HG03378 (cell line): ENCODE data around the gene LRP1B.
"Not testable (repeated sequence)": the region's sequence is repeated elsewhere in the genome, so short reads cannot be mapped to it uniquely, and the experiment has no call there.

Source experiments
- ATAC-seq: cut with Tn5 transposase; IDR thresholded peaks from one replicate; pipeline ENCODE4 v1.9.1; 2021; ENCODE audit warnings: mild to moderate bottlenecking, moderate library complexity; ENCODE audit not compliant: unreplicated experiment

The LRP1B gene

DNA sequence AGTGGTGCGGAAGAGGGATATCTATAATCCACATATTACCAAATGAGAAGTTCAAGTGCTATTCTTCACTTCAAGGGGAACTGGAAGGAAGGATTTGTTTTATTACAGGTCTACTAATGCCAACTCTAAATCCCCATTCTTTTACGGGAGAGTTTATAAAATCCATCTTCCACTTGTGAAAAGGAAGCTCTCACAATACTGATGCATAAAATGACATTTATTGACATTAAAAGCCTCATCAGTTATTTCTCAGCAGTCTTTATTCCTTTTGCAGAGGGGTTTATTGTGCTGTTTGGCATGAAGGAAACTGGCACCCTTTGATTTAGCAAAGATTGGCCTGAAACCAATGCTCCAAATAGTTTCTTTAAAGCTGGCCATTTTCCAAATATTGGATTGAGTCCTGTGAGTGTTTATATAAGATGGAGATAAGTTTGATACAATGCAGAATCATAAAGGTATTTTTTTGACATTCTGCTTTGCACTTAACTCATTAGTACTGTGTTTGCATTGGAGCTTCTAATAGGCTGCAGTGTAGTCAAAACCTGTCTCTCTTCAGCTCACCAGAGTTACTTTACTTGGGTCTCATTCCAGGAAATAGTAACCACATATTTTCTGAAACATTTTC, 26.6 kb downstream of the LRP1B start:
- no peak for ATAC-seq

DNA sequence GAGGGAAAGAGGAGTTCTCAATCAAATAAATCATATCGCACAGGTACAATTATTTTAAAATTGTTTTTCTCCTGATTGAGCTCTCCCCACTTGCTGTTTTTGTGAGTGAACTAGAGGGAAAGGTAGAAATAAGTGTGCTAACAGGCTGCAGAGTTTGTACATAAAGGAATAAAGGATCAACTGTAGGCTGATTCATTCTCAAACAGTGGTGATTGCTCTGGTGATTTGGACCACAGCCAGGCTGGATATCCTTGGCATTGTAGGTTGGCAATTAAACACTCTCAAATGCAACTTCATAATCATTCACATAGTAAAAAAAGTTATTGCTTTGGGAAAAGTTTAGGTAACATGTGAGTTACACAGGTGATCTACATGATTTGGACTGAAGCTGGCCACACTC, 29.8 kb downstream of the LRP1B start:
- ATAC-seq, result no peak

DNA sequence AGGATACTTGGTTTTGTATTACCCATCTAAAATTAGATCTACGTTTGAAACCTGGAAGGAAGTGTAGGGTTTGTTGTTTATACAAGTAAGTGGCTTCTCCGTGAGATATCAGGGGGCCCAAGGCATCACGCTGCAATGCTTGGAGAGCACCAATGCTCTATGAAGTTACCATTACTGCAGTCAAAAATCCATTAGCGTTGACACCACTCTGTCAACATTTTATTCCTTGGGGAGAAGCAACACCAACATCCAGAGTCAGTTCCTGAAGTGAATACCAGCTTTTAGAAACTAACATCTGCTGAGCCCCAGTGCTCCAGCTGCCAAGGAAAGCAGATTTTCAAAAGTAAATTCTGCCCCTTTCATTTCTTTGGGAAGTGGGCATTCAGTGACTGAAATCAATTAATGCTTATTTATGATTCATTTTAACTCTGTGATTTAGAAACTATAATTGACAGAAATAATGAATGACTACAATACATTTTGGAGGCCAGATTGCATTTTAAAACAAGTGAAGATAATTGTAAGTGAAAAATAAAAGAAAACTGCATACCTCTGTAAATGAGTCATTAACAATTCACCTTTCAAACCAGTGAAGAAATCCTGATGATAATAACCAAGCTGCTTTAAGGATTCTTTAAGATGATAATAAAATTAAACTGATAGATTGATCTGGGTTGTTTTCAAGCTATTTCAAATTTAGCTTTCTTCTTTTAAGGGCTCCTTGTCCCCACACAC, 30.5 kb downstream of the LRP1B start:
- no peak for ATAC-seq

DNA sequence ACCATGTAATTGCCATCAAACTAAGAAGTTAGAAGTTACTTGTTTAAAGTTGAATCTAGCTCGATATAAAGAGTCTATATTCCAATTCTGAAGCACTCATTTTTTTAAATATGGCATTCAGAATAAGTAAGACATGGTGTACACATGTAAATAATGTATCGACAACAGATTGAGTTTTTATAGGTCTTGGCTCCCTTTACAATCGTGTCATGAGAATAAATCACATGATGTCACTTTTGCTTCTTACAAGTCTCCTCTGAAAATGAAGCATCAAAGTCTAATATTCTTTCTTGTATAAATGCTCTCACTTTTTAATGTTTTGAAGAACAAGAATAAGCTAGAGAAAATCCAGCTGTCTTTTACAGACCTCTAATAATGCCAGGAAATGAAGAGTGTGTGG, 33.1 kb downstream of the LRP1B start:
- no peak for ATAC-seq

DNA sequence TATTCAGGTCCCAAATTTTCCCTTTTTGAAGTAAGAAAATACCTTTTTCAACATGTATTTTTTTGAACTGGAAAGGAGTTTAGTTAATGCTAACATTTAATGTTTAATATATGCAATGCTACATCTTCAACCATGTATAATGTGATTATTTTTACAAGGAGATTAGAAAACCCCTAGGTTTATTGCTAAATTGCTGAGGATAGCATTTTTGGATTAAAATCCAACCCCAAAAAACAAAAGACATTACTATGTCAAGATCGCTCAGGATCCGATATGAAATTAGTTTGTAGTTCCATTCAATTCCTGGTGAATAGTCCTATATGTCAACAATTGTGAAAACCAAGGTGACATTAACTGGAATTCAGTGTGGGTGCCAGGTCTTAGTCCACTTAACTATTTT, 35.2 kb downstream of the LRP1B start:
- no peak for ATAC-seq

DNA sequence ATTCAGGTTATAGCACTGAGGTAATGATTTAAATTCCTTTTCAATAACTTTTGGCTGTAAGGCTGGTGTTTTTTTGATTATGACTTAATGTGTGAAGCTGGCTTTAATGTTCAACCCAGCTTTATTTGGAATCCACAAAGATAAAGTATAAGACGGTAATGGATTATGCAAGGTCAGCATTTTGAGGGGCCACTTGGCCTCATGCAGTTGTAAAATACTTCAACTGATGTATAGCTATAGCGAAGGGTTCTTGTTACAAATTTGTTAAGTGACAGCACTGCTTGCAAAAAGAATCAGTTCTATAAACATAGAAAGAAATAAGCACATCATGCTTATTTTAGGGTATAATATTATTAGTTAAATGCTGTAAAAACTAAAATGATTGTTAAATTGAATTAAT, 36.6 kb downstream of the LRP1B start:
- no peak for ATAC-seq

DNA sequence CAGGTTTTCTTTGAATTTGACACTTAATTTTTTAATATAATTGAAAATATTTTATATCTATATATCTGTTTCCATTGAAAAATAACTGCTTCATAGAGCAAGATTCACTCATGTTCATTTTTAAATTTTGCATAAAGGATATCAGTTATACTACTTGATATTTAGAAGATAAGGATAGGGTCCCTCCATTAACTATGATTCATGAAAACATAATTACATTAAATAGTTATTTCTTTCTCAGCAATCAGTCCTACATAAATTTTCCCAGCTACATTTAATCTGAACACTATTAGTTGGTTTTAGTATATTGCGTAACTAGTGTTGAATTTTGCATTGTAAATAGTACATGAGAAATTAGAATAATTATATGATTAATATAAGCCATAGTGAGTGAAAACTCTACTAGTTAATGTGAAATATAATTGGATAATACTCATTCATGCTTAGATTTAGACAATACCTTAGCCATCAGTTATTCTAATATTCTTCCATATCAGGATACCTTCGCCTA, 42.7 kb downstream of the LRP1B start:
- ATAC-seq, result no peak

DNA sequence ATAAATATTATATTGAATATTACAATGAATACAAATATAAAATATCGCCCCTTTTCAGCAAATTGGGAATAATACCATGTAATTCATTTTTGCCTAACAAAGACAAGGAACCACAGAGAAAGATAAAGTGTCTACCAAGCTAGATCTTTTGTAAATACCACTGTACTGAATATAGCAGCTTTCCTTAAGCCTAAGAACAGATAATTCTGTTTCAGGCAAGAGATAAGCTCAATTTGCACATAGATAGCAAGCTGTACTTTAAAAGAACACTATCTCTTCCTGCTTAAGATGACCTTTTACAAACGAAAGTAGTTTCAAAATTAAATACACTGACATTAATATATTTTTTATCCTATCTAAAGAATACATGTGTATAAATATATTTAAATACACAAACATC, 43.2 kb downstream of the LRP1B start:
- not testable (repeated sequence) for ATAC-seq

DNA sequence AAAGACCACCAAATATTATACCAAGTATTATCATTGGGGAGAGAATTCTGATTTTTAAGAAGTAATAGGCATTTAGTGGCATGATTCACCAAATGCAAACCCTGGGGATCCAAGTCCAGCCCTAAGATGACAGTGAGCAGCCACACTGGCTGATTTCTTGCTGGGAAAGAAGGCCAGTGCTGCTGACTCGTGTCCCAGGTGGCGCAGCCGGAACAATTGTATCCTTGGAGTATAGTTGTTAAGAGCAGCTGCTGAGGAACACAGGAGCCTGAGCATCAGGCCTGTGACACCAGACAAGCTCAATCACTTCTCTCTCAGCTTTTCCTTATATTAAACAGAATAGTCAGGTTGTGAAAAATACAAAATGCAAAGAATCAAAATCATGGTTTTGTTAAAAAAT, 48.4 kb downstream of the LRP1B start:
- ATAC-seq, result no peak

DNA sequence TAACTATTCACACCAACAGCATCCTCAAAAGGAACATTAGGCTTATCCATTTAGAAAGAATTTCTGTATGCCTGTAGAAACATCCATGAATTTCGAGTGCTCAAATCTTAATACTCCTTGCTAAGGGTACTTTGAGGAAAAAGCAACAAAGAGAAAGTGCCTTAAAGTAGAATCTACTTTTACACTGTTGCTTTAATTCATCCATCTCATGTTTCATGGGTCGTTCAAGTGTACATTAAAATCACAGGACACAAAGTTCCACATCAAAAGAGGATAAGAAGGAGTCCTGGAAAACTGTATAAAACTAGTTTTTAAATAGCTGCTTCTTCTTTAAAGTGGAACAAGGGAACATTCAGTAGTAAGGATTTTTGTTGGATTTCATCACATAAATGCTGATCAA, 54.5 kb downstream of the LRP1B start:
- no peak for ATAC-seq

DNA sequence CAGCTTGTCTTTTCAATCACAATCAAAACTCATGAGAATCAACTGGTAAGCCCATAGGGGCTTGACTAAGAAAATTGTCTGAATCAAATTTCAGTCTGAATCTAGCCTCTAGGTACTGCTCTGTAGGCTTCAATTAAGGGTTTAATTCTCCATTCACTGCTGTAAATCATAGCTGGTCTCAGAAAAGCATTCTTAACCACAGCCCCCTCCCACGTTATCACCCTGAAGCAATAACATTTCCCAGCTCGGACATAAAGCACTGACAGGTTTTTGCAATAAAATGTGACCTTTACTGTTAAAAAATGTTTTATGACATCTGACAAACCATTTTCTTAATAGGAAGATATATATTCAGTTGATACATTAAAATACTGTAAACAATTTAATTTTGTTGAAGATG, 55.0 kb downstream of the LRP1B start:
- no peak for ATAC-seq

DNA sequence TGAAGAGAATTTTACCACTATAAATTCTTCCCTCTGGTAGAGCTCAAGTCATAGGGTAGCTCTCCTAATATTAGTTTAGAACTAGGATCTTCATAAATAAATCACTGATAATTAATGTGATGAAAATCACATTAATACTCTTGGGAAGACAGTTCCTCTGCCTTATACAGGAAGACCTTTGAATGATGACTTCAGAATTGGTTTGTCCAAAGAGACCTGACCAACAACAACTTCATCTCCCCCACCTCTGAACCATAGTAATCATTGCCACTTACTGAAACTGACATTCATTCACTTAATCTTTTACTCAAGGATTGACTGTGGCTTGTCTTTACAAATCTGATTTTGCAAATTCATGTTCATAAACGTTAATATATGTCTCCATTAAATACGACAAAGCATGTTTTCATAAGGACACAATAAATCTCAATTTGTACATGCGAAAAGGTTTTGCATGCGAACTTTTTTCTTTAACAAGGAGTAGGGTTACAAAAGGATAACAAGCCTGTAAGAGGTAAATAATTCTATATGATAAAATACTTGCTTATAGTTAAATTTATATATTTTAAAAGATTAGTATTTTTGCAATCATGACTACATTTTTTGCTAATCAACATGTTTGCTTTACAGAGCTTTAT, 61.4 kb downstream of the LRP1B start:
- no peak for ATAC-seq

DNA sequence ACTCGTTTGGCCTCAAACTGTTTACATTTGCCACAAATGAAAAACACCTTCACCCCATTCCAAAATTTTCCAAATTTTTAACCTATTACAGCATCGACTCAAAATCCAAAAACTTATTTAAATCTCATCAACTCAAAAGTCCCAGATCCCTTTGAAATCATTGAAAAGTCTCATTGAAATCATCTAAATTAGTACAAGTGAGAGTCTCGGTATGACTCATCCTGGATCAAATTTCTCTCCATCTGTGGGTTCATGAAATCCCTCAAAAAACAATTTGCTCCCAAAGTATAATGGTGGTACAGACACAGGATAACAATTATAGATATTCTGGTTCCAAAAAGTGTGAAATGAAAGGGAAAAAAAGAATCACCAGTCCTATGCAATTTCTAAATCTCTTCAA, 65.1 kb downstream of the LRP1B start:
- ATAC-seq, result no peak

DNA sequence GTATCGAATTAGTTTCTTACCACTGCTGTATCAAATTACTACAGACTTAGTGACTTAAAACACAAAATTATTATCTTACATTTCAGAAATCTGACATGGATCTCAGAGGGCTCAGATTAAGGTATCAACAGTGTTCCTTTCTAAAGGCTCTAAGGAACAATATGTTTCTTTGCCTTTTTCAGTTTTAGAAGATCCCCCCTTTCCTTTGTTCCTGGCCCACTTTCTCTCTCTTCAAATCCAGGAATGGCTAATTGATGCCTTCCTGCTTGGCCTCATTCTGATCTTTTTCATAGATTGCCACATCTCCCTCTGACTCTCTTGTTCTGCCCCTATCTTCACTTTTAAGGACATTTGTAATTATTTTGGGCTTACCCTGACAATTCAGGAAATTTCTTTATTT, 65.7 kb downstream of the LRP1B start:
- ATAC-seq, result no peak

DNA sequence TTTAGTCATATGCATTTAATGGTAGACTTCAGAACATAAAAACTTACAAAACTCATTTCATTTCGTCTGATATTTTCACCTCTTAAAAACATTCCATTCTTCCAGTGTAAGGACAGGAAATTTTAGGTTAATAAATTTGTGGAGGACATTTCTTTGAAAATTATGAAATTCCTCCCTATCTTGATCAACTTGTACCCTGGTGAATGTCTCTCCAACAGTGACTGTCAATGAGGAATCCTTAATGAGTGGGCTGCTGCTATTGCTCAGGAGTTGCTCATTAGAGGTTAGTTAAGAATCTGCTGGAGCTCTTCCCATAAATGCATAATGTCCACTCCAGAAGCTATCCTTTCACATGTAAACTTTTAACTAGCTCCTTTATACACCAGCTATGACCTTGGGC, 69.1 kb downstream of the LRP1B start:
- ATAC-seq, result no peak

DNA sequence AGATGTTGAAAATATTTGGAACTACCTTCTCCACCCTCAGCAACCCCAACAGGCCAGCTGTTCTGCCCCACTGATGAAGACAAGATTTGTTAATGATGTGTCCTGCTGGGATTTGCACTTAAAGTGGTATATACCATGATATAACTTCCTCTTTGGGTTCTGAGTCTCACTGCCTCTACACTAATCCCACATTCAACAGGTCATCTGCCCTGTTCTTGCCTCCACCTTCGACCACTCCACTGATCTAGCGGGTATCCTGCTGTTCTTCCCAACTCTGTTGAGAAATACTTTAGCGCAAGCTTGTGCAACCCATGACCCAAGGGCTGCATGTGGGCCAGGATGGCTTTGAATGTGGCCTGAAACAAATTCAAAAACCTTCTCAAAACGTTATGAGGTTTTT, 72.7 kb downstream of the LRP1B start:
- ATAC-seq, result no peak

DNA sequence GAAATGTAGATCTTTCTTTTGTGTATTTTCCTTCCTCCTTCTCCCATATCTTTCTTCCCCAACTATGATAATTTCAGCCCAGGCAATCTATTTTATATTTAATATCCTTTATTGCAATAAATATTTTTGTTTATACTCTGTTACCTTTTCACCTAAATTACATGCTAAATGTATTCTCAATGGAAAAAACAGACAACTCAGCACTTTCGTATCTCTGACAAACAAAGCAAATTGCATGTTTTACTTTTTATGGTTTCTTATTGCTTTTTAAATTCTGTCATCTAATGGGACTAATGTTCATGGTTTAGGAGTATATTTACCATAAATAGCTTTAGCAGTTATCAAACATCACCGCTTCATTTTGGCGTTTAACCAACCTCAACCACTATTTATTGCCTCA, 74.0 kb downstream of the LRP1B start:
- ATAC-seq, result no peak

DNA sequence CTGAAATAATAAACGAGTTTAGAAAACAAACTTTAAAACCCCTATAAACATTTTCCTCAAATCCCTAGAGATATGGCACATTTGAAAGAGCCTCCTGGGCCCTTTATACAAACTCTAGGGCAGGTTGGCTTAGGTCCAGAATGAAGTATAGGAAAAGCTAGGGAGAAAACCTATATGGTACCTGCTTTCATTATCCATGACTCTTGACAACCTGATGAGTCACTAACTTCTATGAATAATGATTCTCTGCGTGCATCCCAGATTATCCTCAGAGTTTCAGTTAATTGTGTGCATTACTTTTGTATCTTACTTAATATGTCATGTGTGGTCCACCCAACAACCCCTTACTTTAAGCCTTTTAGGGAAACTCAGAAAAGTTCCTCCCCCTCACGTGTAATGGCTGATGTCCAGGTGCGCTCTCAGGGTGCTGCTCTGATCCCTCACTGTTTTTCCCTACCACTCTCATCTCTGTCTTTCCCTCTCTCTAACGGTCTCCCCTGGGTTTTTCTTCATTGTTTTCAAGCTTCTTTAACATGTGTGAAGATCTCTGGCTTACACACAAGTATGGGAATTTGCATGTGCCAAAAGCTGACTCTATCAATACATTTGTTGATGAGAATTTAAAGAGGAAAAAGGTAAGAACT, 78.5 kb downstream of the LRP1B start:
- no peak for ATAC-seq

DNA sequence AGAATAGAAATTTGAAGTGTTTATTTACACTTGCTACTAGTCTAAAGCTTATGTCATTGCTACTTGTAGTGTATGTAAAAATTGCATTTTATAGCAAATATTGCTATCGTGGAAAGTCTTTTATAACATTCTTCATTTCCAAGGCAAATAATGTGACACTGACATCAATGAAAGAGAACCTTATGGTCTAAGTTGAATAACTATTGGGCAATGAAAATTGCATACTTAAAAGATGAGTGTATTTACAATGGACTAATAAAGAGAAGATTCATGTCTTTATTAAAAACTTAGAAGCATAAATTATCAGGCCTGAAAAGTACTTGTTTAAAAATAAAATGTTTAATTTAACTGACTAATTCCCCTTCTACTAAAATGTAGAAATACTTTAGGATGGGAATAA, 82.2 kb downstream of the LRP1B start:
- no peak for ATAC-seq

DNA sequence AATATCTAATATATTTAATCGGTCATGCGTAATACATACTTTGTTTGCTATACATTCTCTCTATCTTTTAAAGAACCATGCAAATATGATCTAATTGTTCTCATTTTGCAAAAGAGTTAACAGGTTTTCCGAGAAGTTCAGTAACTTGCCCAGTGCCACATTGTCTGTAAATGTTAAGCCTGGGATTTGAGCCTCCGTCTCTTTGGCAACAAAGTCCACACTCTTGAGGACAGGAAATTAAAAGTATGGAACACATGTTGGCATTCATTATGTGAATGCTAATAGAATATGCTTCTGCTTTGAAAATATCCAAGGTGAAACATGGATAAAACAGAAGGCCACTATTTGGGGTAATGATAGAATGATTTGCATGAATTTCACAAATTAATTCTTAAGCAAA, 85.2 kb downstream of the LRP1B start:
- no peak for ATAC-seq

DNA sequence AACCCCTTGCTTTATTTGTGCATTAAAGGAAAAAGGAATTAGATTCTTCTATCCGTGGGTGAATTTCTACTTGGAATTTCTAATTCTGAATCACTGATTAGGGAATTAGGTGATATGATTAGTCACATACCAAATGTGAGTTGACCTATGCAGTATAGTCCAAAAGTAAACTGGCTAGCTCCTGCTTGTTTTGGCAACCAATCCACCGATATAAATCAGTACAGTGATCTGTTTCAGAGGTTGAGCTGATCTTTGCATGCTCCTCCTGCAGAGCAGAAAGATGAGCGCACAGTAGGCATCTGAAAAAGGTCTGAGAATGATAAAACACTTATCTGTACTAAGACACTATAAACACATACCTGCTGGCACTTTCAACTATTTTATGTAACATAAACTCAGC, 86.6 kb downstream of the LRP1B start:
- no peak for ATAC-seq
